GM19238 (cell line): Measurements from ENCODE around the gene PPP1R3G.

ENCODE experiments used
- DNase-seq: peaks from one replicate; pipeline ENCODE4 v3.0.0; 2011; ENCODE audit warnings: low spot score; ENCODE audit not compliant: insufficient read length

PPP1R3G gene

GRCh38 chr6:5071216-5071615 lies 13.9 kb upstream of the PPP1R3G start:
- no peak for DNase-seq

GRCh38 chr6:5072440-5072839 lies 12.7 kb upstream of the PPP1R3G start:
- DNase-seq: no peak

- DNase-seq: no peak
These were observed 11.1 kb upstream of the PPP1R3G start for GRCh38 chr6:5073992-5074391.

GRCh38 chr6:5076931-5077330 lies 8.2 kb upstream of the PPP1R3G start:
- DNase-seq: no peak

- DNase-seq: no peak
These were observed 6.9 kb upstream of the PPP1R3G start for GRCh38 chr6:5078121-5078669.

GRCh38 chr6:5079692-5080091 lies 5.4 kb upstream of the PPP1R3G start:
- no peak for DNase-seq

- no peak for DNase-seq
These were observed 4.6 kb upstream of the PPP1R3G start for GRCh38 chr6:5080574-5080973.

GRCh38 chr6:5081182-5081581 lies 4.0 kb upstream of the PPP1R3G start:
- no peak for DNase-seq

GRCh38 chr6:5081955-5082354 lies 3.2 kb upstream of the PPP1R3G start:
- DNase-seq: no peak

- no peak for DNase-seq
These were observed 2.4 kb upstream of the PPP1R3G start for GRCh38 chr6:5082487-5083306.

GRCh38 chr6:5083307-5083583 lies 1.9 kb upstream of the PPP1R3G start:
- DNase-seq: no peak

GRCh38 chr6:5083813-5084359 lies 1.3 kb upstream of the PPP1R3G start:
- no peak for DNase-seq

- DNase-seq: no peak
These were observed 771 bp upstream of the PPP1R3G start for GRCh38 chr6:5084360-5084780.

- DNase-seq: no peak
These were observed 630 bp downstream of the PPP1R3G start for GRCh38 chr6:5085648-5086293.

- no peak for DNase-seq
These were observed 1.3 kb downstream of the PPP1R3G start for GRCh38 chr6:5086294-5086890.

- no peak for DNase-seq
These were observed 2.2 kb downstream of the PPP1R3G start for GRCh38 chr6:5087389-5087788.

- DNase-seq: no peak
These were observed 3.6 kb downstream of the PPP1R3G start for GRCh38 chr6:5088780-5089179.

GRCh38 chr6:5089481-5090438 lies 4.6 kb downstream of the PPP1R3G start:
- no peak for DNase-seq

- DNase-seq: no peak
These were observed 5.5 kb downstream of the PPP1R3G start for GRCh38 chr6:5090603-5091002.

GRCh38 chr6:5091210-5092069 lies 6.3 kb downstream of the PPP1R3G start:
- no peak for DNase-seq
